GM12801 (cell line): ENCODE data around the gene INSRR.

Experiments used
- CTCF ChIP-seq: IDR thresholded peaks from one replicate; pipeline ENCODE4 v1.5.1; 2011; ENCODE audit warnings: control low read depth; ENCODE audit not compliant: insufficient read length; ENCODE audit errors: extremely low read depth

The INSRR gene

GRCh38 chr1:156892190-156893047 is 33.5 kb upstream of the INSRR start:
- TF ChIP-seq CTCF = no peak

GRCh38 chr1:156889802-156890580 is 31.1 kb upstream of the INSRR start:
- TF ChIP-seq CTCF = peak; percentile 4

- TF ChIP-seq CTCF = no peak
These were observed 28.8 kb upstream of the INSRR start for GRCh38 chr1:156887734-156888133.

GRCh38 chr1:156887317-156887716 is 28.4 kb upstream of the INSRR start:
- no peak for TF ChIP-seq CTCF

GRCh38 chr1:156886583-156887281 is 27.8 kb upstream of the INSRR start:
- no peak for TF ChIP-seq CTCF

- TF ChIP-seq CTCF = no peak
These were observed 27.0 kb upstream of the INSRR start for GRCh38 chr1:156885880-156886355.

GRCh38 chr1:156885314-156885713 is 26.4 kb upstream of the INSRR start:
- no peak for TF ChIP-seq CTCF
